Measurements from ENCODE around the gene ORAI2.
"Not testable (repeated sequence)": the region's sequence is repeated elsewhere in the genome, so short reads cannot be mapped to it uniquely, and the experiment has no call there.

The ORAI2 gene

DNA sequence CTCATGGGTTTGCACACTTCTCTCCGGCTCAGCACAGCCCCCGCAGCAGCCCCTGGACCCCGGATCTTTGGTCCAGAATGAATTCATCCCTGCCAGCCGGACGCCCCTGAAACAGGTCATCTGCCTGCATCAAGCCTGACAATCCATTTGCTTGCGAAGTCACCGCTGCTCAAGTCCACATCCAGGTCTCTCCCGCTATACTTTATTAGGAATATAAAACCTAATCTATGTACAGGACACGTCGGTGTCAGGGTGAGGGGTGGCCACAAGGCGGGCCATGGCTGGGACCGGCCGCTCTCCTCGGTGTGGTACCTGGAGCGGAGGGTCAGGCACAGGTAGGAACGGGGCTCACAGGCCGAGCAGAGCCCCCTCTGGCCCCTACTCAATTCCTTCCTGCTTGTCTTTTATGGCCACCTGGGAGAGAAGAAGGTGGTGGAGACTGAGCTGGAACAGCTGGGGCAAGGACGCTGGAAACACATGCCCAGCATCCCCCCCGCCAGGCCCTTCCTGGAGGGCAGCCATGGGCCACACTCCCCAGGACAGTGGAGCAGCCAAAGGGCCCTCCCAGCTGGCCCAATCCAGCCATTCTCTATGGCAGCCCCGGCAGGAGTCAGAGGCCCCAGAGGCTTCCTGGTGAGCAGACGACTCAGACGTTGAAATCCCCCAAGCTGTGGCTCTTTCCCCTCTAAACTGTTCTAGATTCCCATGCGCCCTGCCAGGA is 40.1 kb downstream of the ORAI2 start:
- Histone ChIP-seq H3K27ac (ENCODE audit: low read length) (no peak overlapping the region), H3K9me3 (ENCODE audit: control insufficient read depth in 1 of 2, low read length in 2 of 2) (no peaks in the 10 kb centered on the region), H3K4me1 (ENCODE audit: control insufficient read depth in 1 of 2, insufficient read depth in 2 of 2, low read length in 2 of 2) (no peaks in the 10 kb centered on the region), H3K4me3 (ENCODE audit: low read depth in 1 of 2, low read length in 2 of 2) (no peak overlapping the region), H3K27me3 (ENCODE audit: low read depth, low read length) (no peaks in the 10 kb centered on the region), H3K36me3 (ENCODE audit: control insufficient read depth in 1 of 2, insufficient read depth in 2 of 2, low read length in 2 of 2) (peaks cover 0 to 38% of the 10 kb centered on the region in 2 donors)

DNA sequence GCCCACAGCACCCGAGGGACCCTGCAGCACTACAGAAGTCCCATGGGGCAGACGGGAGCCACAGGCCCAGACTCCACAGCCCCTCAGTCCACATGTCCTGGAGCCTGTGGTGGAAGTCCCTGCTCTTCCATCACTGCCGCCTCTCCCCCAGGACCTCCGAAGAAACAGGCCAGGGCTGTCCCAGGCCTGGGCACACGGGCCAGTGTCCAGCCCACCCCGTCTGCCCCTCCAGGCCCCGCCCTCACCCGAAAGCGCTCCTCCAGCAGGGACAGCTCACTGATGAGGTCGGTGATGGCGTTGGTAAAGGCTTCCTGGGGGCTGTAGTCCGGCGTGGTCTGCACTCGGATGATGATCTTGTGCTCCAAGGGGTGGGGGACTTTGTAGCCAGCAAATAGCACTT is 40.7 kb downstream of the ORAI2 start:
- H3K27ac ChIP-seq (ENCODE audit: low read length); H3K4me1 ChIP-seq (ENCODE audit: control insufficient read depth in 1 of 2, insufficient read depth in 2 of 2, low read length in 2 of 2); H3K4me3 ChIP-seq (ENCODE audit: low read depth in 1 of 2, low read length in 2 of 2); H3K27me3 ChIP-seq (ENCODE audit: low read depth, low read length); H3K9me3 ChIP-seq (ENCODE audit: control insufficient read depth in 1 of 2, low read length in 2 of 2): not testable (repeated sequence)
- peaks cover 0 to 37% of the 10 kb centered on the region in 2 donors for H3K36me3 ChIP-seq (ENCODE audit: control insufficient read depth in 1 of 2, insufficient read depth in 2 of 2, low read length in 2 of 2)

DNA sequence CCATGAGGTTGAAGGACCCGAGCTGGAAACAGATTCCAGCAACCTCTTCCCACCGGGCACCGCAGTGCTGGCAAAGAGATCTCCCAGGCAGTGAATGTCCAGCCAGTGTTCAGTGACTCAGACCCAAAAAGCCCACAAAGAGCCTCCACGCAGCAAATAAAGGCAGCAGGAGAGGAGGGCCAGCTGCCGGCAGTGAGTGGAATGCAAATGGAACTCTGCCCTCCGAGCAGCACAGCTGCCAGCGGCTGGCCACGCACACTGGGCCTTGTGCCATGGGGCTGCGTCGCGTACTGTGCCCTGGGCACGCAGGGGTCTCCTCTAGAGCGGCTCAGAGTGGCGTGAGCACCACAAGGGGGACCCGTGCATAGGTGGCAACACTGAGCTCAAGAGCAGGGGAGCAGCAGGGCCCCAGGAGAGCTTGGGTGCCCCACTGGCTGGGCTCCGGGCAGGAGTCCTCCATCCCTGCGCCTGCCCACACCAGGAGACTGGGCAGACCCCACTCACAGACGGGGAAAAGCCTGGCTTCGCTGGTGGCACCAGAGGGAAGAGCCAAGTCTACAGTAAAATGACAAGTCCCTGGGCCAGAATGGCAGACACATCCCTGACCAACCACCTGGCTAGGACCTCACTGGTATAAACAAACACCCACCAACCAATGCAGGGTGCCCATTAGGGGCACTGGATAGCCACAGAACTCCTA is 41.5 kb downstream of the ORAI2 start:
- H3K27me3 ChIP-seq (ENCODE audit: low read depth, low read length); H3K27ac ChIP-seq (ENCODE audit: low read length); H3K4me1 ChIP-seq (ENCODE audit: control insufficient read depth in 1 of 2, insufficient read depth in 2 of 2, low read length in 2 of 2); H3K9me3 ChIP-seq (ENCODE audit: control insufficient read depth in 1 of 2, low read length in 2 of 2); H3K4me3 ChIP-seq (ENCODE audit: low read depth in 1 of 2, low read length in 2 of 2): not testable (repeated sequence)
- peaks cover 0 to 30% of the 10 kb centered on the region in 2 donors for H3K36me3 ChIP-seq (ENCODE audit: control insufficient read depth in 1 of 2, insufficient read depth in 2 of 2, low read length in 2 of 2)

DNA sequence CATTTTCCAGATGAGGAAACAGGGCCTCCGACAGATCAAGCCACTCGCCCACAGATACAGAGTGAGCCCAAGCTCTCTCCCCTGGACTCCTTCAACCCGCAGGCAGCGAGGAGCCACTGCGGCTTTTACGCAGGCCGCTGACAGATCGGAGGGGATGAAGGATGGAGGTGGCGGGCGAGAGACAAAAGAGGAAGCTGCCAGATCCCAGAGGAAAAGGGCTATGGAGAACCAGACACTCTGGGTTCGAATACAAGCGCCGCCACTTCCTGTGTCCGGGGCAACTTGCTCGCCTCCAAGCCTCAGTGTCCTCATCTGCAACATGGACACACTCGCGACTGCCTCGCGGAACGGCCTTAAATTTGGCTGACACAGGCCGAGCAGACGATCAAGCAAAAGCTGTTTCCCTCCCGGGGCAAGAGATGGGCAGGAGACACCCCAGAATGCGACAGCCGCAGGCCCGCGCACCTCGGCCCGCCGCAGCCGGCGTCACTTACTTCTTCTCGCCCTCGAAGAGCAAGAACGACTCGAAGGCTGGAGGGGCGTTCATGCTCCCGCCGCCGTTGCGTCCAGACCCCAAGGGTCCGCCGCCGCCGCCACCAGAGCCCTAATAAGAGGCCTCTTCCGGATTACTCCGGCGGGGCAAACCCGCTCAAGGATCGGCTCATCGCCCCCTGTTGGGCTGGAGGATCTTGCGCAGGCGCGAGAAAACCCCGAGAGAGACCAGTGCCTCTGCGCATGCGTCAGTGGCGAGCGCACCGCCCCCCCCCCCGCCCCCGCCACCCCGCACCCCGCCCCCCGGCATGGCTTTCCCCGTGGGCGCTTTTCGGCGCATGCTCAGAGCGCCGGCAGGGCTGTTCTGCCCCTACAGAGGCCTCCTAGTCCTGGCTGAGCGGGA is 45.2 kb downstream of the ORAI2 start, which contains the start of gene POLR2J:
Gene POLR2J (minus strand): TSS at position 609 of the 895 bp plus-strand sequence. CDS start 62 bp downstream, at position 547.
- H3K4me3 ChIP-seq (ENCODE audit: low read depth in 1 of 2, low read length in 2 of 2); H3K9me3 ChIP-seq (ENCODE audit: control insufficient read depth in 1 of 2, low read length in 2 of 2); H3K36me3 ChIP-seq (ENCODE audit: control insufficient read depth in 1 of 2, insufficient read depth in 2 of 2, low read length in 2 of 2); H3K27ac ChIP-seq (ENCODE audit: low read length); H3K4me1 ChIP-seq (ENCODE audit: control insufficient read depth in 1 of 2, insufficient read depth in 2 of 2, low read length in 2 of 2); H3K27me3 ChIP-seq (ENCODE audit: low read depth, low read length): not testable (repeated sequence)

DNA sequence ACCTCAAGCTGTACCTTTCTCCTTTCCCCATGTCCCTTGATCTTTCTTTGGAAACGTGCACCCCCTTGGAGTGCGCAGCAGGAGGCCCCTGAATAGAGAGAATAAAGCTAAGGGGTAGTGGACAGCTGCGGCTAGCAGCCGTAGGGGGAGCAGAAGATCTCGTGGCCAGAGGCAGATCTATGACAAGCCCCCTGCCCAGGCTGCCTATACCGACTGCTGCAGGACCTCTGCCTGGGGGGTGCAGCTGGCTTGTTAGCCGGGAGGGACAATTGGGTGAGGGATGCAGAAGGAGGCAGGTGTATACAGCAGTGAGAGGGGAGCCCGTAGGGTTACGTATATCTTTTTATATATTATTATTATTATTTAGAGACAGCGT is 45.8 kb downstream of the ORAI2 start:
- H3K4me1 ChIP-seq (ENCODE audit: control insufficient read depth in 1 of 2, insufficient read depth in 2 of 2, low read length in 2 of 2); H3K36me3 ChIP-seq (ENCODE audit: control insufficient read depth in 1 of 2, insufficient read depth in 2 of 2, low read length in 2 of 2); H3K27me3 ChIP-seq (ENCODE audit: low read depth, low read length); H3K27ac ChIP-seq (ENCODE audit: low read length); H3K4me3 ChIP-seq (ENCODE audit: low read depth in 1 of 2, low read length in 2 of 2); H3K9me3 ChIP-seq (ENCODE audit: control insufficient read depth in 1 of 2, low read length in 2 of 2): not testable (repeated sequence)

DNA sequence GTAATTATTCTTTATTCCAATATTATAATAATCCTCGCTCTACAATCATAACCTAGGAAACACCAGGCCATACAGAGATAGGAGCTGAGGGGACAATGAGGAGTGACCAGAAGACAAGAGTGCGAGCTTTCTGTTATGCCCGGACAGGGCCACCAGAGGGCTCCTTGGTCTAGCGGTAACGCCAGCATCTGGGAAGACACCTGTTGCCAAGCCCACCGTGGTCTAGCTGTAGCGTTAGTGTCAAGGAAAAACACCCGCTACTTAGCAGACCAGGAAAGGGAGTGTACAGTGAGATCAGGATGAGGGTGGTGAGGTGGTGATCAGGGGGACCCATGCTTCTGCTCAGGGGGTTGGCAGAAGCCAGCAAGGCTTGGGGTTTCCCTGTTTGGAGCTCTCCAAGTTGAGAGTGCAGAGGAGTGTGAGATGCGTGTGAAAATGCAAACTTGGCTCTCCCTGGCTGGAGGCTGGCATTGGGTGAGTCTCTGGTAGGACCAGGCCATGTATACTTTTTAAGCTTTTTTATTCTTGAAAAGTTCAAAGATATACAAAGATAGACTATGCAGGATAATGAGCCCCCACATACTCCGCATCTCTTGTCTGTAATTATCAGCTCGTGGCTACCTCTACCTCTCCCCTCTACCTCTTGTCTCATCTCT is 46.7 kb downstream of the ORAI2 start:
- H3K27ac ChIP-seq (ENCODE audit: low read length); H3K9me3 ChIP-seq (ENCODE audit: control insufficient read depth in 1 of 2, low read length in 2 of 2); H3K4me3 ChIP-seq (ENCODE audit: low read depth in 1 of 2, low read length in 2 of 2); H3K27me3 ChIP-seq (ENCODE audit: low read depth, low read length); H3K4me1 ChIP-seq (ENCODE audit: control insufficient read depth in 1 of 2, insufficient read depth in 2 of 2, low read length in 2 of 2); H3K36me3 ChIP-seq (ENCODE audit: control insufficient read depth in 1 of 2, insufficient read depth in 2 of 2, low read length in 2 of 2): not testable (repeated sequence)

DNA sequence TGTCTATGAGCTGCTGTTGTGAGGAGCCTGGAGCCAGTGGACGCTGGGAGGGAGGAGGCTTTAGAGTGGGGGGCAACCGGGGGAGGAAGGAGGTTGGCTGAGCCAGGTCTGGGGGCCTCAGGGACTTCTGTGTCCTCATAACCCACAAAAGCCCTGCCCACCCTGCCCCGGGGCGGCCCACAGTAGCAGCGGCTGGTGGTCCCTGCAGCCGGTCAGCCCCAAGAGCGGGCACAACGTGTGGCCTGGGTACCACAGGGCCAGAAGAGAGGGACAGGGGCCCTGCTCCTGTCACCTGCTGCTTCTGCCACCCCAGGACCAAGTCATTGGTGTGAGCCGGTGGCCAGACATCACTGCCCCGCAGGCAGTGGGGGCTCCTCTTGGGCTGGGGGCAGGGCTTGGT is 48.6 kb downstream of the ORAI2 start:
- H3K27ac ChIP-seq (ENCODE audit: low read length); H3K36me3 ChIP-seq (ENCODE audit: control insufficient read depth in 1 of 2, insufficient read depth in 2 of 2, low read length in 2 of 2); H3K27me3 ChIP-seq (ENCODE audit: low read depth, low read length); H3K9me3 ChIP-seq (ENCODE audit: control insufficient read depth in 1 of 2, low read length in 2 of 2); H3K4me1 ChIP-seq (ENCODE audit: control insufficient read depth in 1 of 2, insufficient read depth in 2 of 2, low read length in 2 of 2); H3K4me3 ChIP-seq (ENCODE audit: low read depth in 1 of 2, low read length in 2 of 2): not testable (repeated sequence)

DNA sequence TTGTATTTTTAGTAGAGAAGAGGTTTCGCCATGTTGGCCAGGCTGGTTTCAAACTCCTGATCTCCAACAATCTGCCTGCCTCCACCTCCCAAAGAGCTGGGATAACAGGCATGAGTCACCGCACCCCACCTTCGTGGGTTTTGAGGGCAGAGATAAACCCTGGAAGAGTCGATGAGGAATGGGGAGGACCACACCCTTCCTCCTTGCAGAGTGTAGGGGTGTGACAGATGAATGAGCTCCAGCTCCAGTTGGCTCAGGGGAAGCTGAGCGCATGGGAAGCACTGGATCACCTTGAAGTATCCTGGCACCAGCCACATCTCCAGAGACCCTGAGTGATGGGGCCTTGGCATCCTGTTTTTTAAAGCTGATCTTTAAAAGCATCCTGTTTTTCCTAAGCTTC is 50.9 kb downstream of the ORAI2 start:
- H3K27me3 ChIP-seq (ENCODE audit: low read depth, low read length); H3K27ac ChIP-seq (ENCODE audit: low read length); H3K36me3 ChIP-seq (ENCODE audit: control insufficient read depth in 1 of 2, insufficient read depth in 2 of 2, low read length in 2 of 2); H3K9me3 ChIP-seq (ENCODE audit: control insufficient read depth in 1 of 2, low read length in 2 of 2); H3K4me3 ChIP-seq (ENCODE audit: low read depth in 1 of 2, low read length in 2 of 2); H3K4me1 ChIP-seq (ENCODE audit: control insufficient read depth in 1 of 2, insufficient read depth in 2 of 2, low read length in 2 of 2): not testable (repeated sequence)

DNA sequence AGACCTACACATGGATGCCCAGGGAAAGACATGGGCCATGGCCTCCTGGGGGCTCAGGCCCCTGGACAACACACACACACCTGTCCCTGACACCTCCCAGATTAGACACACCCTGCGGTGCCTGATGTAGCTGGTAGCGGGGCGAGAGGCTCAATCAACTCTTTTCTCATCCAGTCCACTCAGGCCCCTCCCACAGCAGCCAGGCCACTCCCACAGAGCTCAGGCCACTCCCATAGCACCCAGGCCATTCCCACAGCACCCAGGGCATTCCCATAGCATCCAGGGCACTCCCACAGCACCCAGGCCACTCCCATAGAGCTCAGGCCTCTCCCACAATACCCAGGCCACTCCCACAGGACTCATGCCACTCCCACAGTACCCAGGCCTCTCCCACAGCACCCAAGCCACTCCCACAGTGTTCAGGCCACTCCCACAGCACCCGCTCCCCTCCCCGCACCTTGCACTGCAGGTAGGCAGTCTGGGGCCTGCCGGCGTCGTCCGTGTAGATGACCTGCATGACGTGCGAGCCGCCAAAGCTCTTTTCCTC is 57.2 kb downstream of the ORAI2 start:
- not testable (repeated sequence) for H3K9me3 ChIP-seq (ENCODE audit: control insufficient read depth in 1 of 2, low read length in 2 of 2); H3K4me3 ChIP-seq (ENCODE audit: low read depth in 1 of 2, low read length in 2 of 2); H3K36me3 ChIP-seq (ENCODE audit: control insufficient read depth in 1 of 2, insufficient read depth in 2 of 2, low read length in 2 of 2); H3K27me3 ChIP-seq (ENCODE audit: low read depth, low read length); H3K4me1 ChIP-seq (ENCODE audit: control insufficient read depth in 1 of 2, insufficient read depth in 2 of 2, low read length in 2 of 2); H3K27ac ChIP-seq (ENCODE audit: low read length)

DNA sequence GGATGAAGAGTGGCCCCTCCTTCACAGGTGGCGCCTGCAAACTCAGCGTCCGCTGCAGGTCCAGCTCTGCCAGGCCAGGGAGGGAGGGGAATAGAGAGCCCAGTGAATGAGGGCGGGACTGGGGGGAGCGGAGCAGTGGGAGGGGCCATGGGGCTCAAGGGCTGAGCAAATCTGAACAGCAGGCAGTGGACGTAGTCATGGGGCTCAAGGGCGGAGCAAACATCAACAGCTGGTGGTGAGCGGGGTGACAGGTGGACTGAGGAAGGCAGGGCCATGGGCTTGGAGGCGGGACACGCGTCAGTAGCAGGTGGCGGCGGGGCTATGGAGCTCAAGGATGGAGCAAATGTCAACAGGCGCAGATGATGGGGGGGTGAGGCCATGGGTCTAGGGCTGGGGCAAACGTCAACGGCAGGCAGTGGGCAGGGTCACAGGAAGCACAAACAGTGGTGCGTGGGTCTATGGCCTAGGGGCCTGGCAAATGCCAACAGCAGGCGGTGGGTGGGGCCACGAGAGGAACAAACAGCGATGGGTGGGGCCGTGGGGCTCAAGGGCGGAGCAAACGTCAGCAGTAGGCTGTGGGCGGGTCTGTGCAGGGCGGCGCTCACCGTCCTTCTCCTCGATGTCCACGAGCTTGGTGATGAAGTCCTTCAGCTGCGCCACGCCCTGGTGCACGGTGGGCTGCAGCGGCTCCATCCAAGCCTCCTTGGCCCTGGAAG is 60.0 kb downstream of the ORAI2 start:
- H3K9me3 ChIP-seq (ENCODE audit: control insufficient read depth in 1 of 2, low read length in 2 of 2); H3K4me1 ChIP-seq (ENCODE audit: control insufficient read depth in 1 of 2, insufficient read depth in 2 of 2, low read length in 2 of 2); H3K36me3 ChIP-seq (ENCODE audit: control insufficient read depth in 1 of 2, insufficient read depth in 2 of 2, low read length in 2 of 2); H3K27ac ChIP-seq (ENCODE audit: low read length); H3K4me3 ChIP-seq (ENCODE audit: low read depth in 1 of 2, low read length in 2 of 2); H3K27me3 ChIP-seq (ENCODE audit: low read depth, low read length): not testable (repeated sequence)

Measured in muscle layer of duodenum (tissue), 2 donors.